Endometrium (tissue), 2 donors: ENCODE measurements around the gene ST6GAL1.

ENCODE experiments used
- FAIRE-seq: peaks from 2 replicates; lab custom pipeline; 2012; peaks lifted over from hg19 to GRCh38; lab: Jason Lieb, UNC
- donor health status: control.
- donor health status: control.

ST6GAL1 gene

GRCh38 chr3:186915806-186916796, 14.2 kb upstream of the ST6GAL1 start:
- FAIRE-seq, result no peak

GRCh38 chr3:186917512-186918312, 12.6 kb upstream of the ST6GAL1 start:
- no peak for FAIRE-seq

- no peak for FAIRE-seq
Measured at GRCh38 chr3:186920301-186920700, 10.0 kb upstream of the ST6GAL1 start.

GRCh38 chr3:186920796-186921195, 9.5 kb upstream of the ST6GAL1 start:
- FAIRE-seq, result no peak

GRCh38 chr3:186921578-186921977, 8.7 kb upstream of the ST6GAL1 start:
- FAIRE-seq, result no peak

GRCh38 chr3:186922224-186922623, 8.1 kb upstream of the ST6GAL1 start:
- FAIRE-seq, result no peak

GRCh38 chr3:186922790-186923189, 7.5 kb upstream of the ST6GAL1 start:
- no peak for FAIRE-seq

- no peak for FAIRE-seq
Measured at GRCh38 chr3:186923241-186923640, 7.1 kb upstream of the ST6GAL1 start.

- no peak for FAIRE-seq
Measured at GRCh38 chr3:186925826-186926225, 4.5 kb upstream of the ST6GAL1 start.

- FAIRE-seq, result no peak
Measured at GRCh38 chr3:186929186-186929585, 1.1 kb upstream of the ST6GAL1 start.

- FAIRE-seq, result no peak
Measured at GRCh38 chr3:186929685-186930084, 641 bp upstream of the ST6GAL1 start.

- FAIRE-seq, result no peak
Measured at GRCh38 chr3:186930641-186931531, 560 bp downstream of the ST6GAL1 start.

GRCh38 chr3:186931532-186932280, 1.4 kb downstream of the ST6GAL1 start:
- FAIRE-seq, result no peak

- FAIRE-seq, result no peak
Measured at GRCh38 chr3:186932281-186933181, 2.2 kb downstream of the ST6GAL1 start.

GRCh38 chr3:186933816-186934215, 3.5 kb downstream of the ST6GAL1 start:
- FAIRE-seq, result no peak

GRCh38 chr3:186935133-186935532, 4.8 kb downstream of the ST6GAL1 start:
- FAIRE-seq, result no peak

GRCh38 chr3:186937017-186937875, 6.9 kb downstream of the ST6GAL1 start:
- no peak for FAIRE-seq

GRCh38 chr3:186938716-186939115, 8.4 kb downstream of the ST6GAL1 start:
- no peak for FAIRE-seq

- no peak for FAIRE-seq
Measured at GRCh38 chr3:186939536-186939935, 9.2 kb downstream of the ST6GAL1 start.
